Jurkat, Clone E6-1 (cell line): Measurements from ENCODE around the gene METRNL.
"Not testable (repeated sequence)": the region's sequence is repeated elsewhere in the genome, so short reads cannot be mapped to it uniquely, and the experiment has no call there.

ENCODE experiments used
- DNase-seq: peaks from one replicate; pipeline ENCODE4 v3.0.0-alpha.2; 2011; ENCODE audit warnings: low read depth, low spot score
- H3K4me3 ChIP-seq: 2 replicates; pipeline ENCODE4 v1.5.1; 2011; ENCODE audit warnings: mild to moderate bottlenecking, low read length, control low read depth, moderate library complexity

The METRNL gene

DNA sequence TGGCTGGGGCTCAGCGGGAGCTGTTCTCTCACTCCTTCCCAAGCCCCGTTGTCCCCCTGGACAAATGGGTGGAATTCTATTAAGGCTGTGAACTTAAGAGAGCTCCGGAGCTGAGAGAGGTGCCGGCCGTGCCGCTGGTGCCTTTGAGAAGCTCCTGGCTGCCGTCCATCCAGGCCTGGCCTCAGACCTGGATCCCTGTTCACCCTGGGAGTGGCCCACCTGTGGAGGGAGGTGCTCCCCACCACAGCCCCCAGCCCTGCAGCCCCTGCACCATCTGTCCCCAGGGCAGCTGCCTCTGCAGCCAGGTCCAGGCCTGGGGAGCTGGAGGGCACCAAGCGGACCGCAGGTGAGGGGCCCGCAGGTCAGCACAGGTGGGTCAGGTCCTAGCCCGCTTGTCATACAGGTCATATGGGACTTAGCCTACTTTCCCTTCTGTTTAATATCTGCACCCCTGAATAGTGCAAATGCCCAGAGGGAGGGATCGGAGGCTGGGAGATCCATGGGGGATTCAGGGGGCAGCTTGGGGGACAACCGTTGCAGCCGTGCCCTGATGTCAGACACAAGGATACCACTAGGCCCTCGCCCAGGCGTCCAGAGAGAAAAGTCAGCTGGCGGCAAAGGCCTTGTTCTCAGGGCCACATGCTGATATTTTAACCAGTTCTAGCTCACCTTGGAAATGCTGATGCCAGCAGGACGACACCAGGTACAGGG lies 15.2 kb upstream of the METRNL start:
- no peak overlapping the region for H3K4me3 ChIP-seq
- no peak for DNase-seq

GRCh38 chr17:83064732-83065659 lies 14.4 kb upstream of the METRNL start:
- H3K4me3 ChIP-seq, result no peak overlapping the region
- DNase-seq, result no peak

DNA sequence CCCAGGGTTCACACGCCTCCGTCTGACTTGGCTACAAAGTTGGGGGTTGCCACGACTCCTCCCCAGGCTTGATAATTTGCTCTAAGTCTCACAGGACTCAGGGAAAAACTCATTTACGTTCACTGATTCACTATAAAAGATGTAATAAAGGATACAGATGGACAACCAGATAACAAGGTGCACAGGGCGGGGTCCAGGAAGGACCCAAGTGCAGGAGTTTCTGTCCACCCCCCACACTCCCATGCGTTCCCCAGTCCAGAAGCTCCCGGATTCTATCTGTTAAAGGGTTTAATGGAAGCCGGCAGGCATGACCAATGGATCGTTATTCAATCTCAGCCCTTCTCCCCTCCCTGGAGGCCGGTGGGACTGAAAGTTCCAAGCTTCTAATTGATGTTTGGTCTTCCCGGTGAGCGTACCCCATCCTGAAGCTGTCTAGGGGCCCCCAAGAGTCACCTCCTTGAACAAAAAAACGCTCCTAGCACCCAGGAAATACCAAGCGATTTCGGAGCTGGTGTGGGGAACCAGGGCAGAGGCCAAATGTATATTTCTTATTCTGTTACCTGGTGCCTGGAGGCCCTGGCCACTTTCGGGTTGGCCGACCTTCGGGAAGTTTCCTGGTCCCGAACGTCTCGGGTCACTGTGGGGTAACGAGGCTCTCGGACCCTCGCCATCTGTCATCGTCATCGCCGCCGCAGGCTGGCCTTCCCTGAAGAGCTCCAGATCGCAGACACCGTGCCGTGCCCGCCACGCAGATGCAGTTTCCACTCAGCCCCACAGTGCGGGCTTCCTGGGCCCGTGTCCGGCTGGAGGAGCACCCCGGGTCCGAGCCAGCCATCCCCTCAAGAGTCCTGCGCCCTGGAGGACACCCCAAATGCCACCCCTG lies 13.5 kb upstream of the METRNL start:
- DNase-seq, result no peak
- H3K4me3 ChIP-seq, result no peak overlapping the region

DNA sequence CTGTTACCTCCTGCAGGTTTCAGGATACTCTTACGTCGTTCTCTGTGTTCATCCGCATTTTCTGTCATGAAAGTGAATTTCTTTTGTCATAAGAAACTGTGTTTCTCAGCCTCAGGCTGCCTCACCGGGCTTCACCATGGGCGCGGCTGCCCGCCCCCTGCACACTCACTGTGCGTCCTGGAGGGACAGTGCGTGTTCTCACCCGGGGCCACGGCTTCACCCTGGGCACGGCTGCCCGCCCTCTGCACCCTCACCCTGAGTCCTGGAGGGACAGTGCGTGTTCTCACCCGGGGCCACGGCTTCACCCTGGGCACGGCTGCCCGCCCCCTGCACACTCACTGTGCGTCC lies 12.9 kb upstream of the METRNL start:
- DNase-seq, H3K4me3 ChIP-seq: not testable (repeated sequence)

- no peak overlapping the region for H3K4me3 ChIP-seq
- DNase-seq, result no peak
Observed at GRCh38 chr17:83067071-83067717, 12.2 kb upstream of the METRNL start.

DNA sequence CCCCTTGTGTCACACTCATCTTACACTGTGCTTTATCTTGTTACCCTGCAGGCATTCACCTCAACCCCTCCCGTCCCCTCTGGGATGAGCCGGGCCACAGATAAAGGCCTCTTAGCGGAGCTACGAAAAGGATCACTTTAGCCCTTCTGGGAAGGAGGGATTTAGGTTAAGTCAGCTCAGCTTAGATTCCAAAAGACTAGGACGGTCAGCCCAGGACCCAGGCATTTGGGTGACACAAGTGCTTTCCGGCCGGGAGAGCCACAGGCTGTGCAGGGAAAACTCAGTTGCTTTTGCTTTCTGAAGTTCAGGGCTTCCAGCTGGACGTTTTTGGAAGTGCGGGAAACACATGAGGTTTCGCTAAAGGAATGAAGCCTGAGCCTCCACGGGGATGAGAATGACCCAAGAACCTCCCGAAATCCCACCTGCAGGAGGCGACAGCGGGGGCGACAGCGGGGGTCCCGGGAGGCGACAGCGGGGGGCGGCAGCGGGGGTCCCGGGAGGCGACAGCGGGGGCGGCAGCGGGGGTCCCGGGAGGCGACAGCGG lies 11.6 kb upstream of the METRNL start:
- no peak overlapping the region for H3K4me3 ChIP-seq
- DNase-seq, result no peak

DNA sequence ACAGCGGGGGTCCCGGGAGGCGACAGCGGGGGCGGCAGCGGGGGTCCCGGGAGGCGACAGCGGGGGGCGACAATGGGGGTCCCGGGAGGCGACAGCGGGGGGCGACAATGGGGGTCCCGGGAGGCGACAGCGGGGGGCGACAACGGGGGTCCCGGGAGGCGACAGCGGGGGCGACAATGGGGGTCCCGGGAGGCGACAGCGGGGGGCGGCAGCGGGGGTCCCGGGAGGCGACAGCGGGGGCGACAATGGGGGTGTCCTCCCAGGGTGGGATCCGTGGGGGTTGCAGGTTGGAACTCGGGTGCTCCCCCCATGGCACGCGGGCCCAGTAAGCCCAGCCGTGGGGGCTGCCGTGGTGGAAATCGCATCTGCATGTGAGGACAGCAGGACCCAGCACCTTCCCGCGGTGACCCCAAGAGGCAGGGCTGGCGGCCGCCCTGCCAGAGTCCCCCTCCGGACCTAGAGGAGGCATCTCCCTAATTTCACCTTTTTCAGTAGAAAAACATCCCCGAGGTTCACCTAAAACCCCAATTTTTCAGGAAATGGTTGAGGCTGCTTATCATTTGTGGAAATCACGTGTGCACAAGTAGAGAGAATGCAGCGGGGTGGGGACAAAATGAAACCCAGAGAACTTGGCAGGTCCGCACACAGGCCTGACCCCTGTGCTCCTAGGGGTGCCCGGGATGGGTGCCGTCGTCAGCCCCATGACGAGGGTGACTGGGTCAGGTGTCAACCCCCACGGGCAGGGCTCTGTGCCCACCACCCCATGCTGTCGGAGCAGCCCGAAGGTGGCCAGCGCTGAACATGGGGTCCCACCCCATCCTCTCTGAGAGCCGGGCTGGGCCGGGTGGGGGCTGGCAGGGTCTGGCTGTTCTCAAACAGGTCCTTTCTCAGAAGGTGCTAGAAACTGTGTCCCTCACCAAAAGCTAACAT lies 10.5 kb upstream of the METRNL start:
- DNase-seq, result no peak

GRCh38 chr17:83069571-83069906 lies 9.9 kb upstream of the METRNL start:
- no peak overlapping the region for H3K4me3 ChIP-seq
- no peak for DNase-seq

More for the DNA sequence above, 10.5 kb upstream of the METRNL start:
- H3K4me3 ChIP-seq, result no peak overlapping the region

- DNase-seq, result no peak
- no peak overlapping the region for H3K4me3 ChIP-seq
Observed at GRCh38 chr17:83069931-83070742, 9.3 kb upstream of the METRNL start.

DNA sequence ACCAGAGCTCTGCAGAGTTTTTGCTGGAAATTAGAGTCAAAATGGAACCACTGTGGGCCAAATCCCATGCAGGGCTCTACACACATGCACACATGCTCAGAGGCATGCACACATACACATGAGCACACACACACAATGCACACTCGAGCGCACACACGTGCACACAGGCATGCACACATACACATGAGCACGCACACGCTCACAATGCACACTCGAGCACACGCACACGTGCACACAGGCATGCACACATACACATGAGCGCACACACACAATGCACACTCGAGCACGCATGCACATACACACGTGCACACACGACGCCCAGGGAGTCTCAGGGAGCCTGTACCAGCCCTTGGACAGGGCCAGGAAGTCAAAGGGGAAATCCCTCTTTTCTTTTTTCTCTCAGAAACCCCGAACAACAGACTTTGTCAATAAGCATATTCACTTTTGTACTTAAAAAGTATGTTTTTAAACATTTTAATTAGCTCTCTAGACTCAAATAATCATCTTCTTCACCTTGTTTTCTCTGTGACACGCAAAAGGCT lies 8.5 kb upstream of the METRNL start:
- H3K4me3 ChIP-seq, result no peak overlapping the region

GRCh38 chr17:83071365-83071764 lies 8.0 kb upstream of the METRNL start:
- H3K4me3 ChIP-seq, result no peak overlapping the region
- no peak for DNase-seq

More for the DNA sequence above, 8.5 kb upstream of the METRNL start:
- no peak for DNase-seq

- DNase-seq, result peak; percentile 30
- no peak overlapping the region for H3K4me3 ChIP-seq
Observed at GRCh38 chr17:83071966-83072562, 7.3 kb upstream of the METRNL start.

DNA sequence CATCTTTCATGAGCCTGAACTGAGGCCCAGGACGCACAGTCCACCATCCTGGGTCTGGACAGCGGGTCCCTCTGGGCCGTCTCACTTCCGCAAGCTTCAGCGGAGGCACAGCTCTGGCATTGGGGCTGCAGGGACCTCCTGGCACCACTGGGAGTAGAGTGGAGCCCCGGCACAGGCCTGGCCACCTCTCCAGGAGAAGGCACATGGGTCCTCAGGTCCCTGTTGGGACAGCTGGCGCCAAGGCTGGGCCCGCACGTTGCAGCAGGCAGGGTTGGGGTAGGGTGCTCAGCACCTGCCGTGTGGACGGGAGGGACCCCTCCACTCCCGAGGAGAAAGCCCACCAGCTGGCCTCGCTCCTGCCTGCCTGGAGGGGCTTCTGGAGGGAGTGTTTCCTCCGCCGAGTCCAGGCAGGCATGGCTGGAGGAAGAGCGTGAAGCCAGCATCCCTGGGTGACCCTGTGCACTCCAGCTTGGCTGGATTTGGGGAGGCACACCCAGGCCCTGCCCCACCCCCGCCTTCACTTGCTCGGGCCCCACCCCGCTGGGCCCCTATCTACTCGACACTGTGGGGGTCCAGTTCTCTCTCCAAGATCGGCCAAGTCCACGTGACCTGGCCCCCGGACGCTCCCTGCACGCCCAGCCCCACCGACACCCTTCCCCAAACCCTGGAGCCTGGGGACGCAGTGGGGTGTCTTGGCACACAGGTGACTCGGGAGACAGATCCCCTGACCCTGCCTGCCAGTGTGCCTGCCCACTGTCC lies 6.6 kb upstream of the METRNL start:
- DNase-seq, result no peak
- H3K4me3 ChIP-seq, result no peak overlapping the region

DNA sequence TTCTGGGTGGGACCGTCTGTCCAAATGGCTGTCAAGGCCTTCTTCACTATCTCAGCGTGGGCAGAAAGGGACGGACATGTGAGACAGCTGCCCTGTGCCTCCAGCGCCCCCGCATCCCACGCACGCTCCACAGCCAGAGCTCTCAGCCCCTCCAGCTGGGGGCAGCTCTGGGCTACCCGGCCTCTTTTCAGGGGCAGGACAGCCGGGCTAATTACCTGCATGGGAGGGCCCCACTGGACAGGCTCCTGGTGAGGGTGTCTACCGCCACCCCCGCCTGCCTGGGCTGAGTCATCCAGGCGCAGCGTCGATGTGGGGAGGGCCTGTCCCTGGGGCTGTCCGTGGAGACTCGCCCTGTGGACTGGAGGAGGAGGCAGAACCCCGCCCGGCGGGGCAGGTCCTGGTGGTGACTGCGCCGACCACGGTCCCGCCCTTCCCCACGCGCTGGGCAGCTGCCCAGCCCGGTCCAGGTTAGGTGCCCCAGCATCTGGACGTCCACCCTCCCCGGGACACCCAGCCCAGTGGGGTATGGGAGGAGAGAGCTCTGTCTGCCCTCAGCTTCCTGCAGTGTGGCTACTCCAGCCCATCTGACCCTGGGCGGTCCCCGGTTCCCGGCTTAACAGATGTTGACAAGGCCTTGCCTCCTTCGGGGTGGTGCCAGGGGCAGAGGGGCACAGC lies 5.9 kb upstream of the METRNL start:
- no peak overlapping the region for H3K4me3 ChIP-seq
- DNase-seq, result no peak

- H3K4me3 ChIP-seq, result no peak overlapping the region
- DNase-seq, result no peak
Observed at GRCh38 chr17:83074486-83075223, 4.8 kb upstream of the METRNL start.
